ENCODE results near the gene MB21D2.

GRCh38 chr3:192861972-192862371 is 55.7 kb downstream of the MB21D2 start:
- no peak for TF ChIP-seq TEAD4 (IDR thresholded peaks at IDR 0.05)
- no peak for TF ChIP-seq EGR1 (IDR thresholded peaks at IDR 0.05)
- TF ChIP-seq CEBPB (IDR thresholded peaks at IDR 0.05), result no peak
- no peak for TF ChIP-seq CREB1 (IDR thresholded peaks at IDR 0.05; ENCODE audit: low read depth)
- TF ChIP-seq NFIC (IDR thresholded peaks at IDR 0.05), result no peak
- no peak for TF ChIP-seq RAD21 (IDR thresholded peaks at IDR 0.05; ENCODE audit: low read depth)
- no peak for TF ChIP-seq MAX (IDR thresholded peaks at IDR 0.05)
